ENCODE data around the gene LNX1. TPM values are rescaled to one million over a fixed set of nuclear protein-coding genes. Genes with fewer than 3 reads are reported as not detected.

LNX1 gene
- total RNA-seq, 4 donors from 2014 or later: 11.9 to 66.5 (median 41.3) TPM

DNA sequence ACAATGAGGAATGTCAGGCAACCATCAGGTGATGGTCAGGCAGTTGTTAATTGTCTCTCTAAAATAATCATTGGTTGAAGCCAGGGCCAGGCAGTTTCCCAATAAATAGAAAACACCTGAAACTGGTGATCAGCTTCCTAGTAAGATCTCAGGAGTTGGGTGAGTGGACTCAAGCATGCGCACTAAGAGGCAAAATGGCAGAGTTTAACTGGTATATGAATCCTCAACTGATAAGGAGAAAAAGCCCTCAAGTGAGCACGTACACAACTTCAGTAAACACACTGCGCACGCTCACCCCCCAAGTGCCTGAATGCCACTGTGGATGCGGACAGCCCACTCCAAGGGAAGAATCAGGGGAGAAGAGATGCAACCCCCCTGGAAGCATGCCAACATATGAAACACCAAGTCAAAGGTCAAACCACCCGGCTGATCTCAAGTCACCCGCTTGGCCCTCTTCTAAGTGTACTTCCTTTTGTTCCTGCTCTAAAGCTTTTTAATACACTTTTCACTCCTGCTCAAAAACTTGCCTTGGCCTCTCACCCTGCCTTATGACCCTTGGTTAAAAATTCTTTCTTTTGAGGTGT is 39.9 kb downstream of the LNX1 start:
- TF ChIP-seq CTCF (IDR thresholded peaks at IDR 0.05; ENCODE audit: low read depth): no peak

DNA sequence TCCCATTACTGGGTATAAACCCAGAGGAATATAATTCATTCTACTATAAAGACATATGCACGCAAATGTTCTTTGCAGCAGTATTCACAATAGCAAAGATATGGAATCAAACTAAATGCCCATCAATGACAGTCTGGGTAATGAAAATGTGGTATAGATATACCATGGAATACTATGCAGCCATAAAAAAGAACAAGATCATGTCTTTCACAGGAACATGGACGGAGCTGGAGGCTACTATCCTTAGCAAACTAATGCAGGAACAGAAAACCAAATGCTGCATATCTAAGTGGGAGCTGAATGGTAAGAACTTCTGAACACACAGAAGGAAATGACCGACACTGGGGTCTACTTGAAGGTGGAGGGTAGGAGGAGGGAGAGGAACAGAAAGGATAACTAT is 42.6 kb downstream of the LNX1 start:
- no peak for TF ChIP-seq CTCF (IDR thresholded peaks at IDR 0.05; ENCODE audit: low read depth)

DNA sequence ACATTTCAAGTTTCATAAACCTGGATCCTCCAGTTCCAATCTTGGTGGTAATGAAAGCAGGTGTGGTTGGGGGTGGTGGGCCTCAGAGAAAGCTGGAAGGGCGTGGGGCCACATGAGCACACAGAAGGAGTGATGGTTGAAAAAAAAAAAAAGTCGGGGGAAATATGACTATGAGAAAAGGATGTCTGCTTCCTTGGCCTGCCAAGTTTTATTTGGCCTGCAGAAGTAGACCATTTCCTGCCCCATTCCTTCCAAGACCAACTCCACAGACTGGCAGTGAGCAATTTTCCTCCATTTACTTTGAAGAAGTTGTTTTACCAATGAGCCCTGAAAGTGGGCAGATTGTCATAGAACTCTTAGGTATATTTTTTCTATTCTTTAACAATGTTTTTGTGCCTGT is 43.3 kb downstream of the LNX1 start:
- no peak for TF ChIP-seq CTCF (IDR thresholded peaks at IDR 0.05; ENCODE audit: low read depth)

GRCh38 chr4:53545942-53546581 is 45.2 kb downstream of the LNX1 start:
- TF ChIP-seq CTCF (IDR thresholded peaks at IDR 0.05; ENCODE audit: low read depth): no peak

DNA sequence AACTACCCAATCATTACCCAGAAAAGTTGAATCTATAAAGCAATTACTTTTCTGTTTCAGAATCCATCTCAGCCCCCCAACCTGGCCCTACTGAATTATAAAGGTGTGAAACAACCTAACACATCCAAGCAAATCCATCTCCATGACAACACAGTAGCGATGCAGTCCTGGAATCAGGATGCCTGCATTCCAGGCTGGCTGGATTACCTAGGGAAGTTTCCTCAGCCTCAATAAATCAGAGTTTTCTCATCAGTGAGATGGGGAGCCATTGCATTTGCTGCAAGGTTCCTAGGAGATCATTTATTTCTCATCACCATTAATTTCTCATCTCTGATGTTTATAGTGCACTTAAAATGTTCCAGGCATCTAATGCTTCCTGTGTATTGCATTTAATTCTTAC is 46.0 kb downstream of the LNX1 start:
- TF ChIP-seq CTCF (IDR thresholded peaks at IDR 0.05; ENCODE audit: low read depth): no peak

GRCh38 chr4:53543561-53543960 is 47.7 kb downstream of the LNX1 start:
- no peak for TF ChIP-seq CTCF (IDR thresholded peaks at IDR 0.05; ENCODE audit: low read depth)

- no peak for TF ChIP-seq CTCF (IDR thresholded peaks at IDR 0.05; ENCODE audit: low read depth)
These were observed 49.6 kb downstream of the LNX1 start for GRCh38 chr4:53541577-53542206.
